Esophagus squamous epithelium (tissue), 4 donors: ENCODE data around the gene PLEKHM3.

Experiments used
- POLR2A ChIP-seq, 4 donors: fragments of 450-650 bp; IDR thresholded peaks; one replicate each; pipeline ENCODE4 v1.6.1; 2017; ENCODE audit warnings: antibody characterized with exemption in 4 of 4, mild to moderate bottlenecking in 4 of 4, moderate library complexity in 3 of 4
- TF ChIP-seq, protein P1 (sequence below), 6 experiments: fragments of 450-650 bp in 4 of 6; fragments of 200-600 bp in 2 of 6; sonication (generic) in 2 of 6; IDR thresholded peaks; one replicate each; pipeline ENCODE4 v1.5.1; 2016 to 2019; ENCODE audit warnings: antibody characterized with exemption in 6 of 6, mild to moderate bottlenecking in 4 of 6, moderate library complexity in 4 of 6

DNA sequence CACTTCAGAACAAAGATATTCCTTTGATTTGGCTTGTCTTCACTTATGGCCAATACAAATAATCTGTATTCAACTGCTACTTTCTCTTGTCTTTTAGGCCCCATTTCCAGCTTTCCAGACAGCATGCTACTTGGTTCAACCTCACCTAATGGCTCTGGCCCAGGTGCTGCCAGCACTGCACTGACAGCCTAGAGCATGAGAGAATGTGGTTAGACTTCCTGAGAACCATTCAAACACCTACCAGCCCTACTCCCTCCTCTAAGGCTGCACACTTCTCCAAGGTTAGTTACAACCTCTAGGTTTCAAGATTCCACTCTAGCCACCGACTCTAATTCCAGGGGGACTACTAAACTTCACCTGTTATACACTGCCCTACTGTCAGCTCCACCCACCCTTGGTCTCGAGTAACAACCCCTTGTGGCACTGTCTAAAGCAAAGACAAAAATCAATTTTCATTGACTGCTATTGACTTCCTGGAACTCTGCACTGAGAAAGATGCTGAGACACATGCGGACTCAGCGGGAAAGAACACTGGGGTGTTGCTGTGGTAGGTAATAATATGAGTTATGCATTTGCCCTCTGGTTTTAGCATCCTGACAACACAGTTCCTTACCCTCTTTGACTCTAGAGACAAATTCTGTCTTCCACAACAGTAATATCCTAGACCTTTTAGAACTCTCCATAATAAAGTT lies 38.2 kb downstream of the PLEKHM3 start:
- TF ChIP-seq, protein P1, sequence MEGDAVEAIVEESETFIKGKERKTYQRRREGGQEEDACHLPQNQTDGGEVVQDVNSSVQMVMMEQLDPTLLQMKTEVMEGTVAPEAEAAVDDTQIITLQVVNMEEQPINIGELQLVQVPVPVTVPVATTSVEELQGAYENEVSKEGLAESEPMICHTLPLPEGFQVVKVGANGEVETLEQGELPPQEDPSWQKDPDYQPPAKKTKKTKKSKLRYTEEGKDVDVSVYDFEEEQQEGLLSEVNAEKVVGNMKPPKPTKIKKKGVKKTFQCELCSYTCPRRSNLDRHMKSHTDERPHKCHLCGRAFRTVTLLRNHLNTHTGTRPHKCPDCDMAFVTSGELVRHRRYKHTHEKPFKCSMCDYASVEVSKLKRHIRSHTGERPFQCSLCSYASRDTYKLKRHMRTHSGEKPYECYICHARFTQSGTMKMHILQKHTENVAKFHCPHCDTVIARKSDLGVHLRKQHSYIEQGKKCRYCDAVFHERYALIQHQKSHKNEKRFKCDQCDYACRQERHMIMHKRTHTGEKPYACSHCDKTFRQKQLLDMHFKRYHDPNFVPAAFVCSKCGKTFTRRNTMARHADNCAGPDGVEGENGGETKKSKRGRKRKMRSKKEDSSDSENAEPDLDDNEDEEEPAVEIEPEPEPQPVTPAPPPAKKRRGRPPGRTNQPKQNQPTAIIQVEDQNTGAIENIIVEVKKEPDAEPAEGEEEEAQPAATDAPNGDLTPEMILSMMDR (IDR thresholded peaks at IDR 0.05), result no peak
- TF ChIP-seq POLR2A (IDR thresholded peaks at IDR 0.05), result no peak
